Measurements from ENCODE around the gene DNAH6.

- TF ChIP-seq ZNF574 (CRISPR knock-in tag; IDR thresholded peaks at IDR 0.05): no peak
- no peak for TF ChIP-seq YEATS2 (CRISPR knock-in tag; IDR thresholded peaks at IDR 0.05; ENCODE audit: borderline replicate concordance)
- no peak for TF ChIP-seq DRAP1 (CRISPR knock-in tag; IDR thresholded peaks at IDR 0.05)
- TF ChIP-seq, protein P1, sequence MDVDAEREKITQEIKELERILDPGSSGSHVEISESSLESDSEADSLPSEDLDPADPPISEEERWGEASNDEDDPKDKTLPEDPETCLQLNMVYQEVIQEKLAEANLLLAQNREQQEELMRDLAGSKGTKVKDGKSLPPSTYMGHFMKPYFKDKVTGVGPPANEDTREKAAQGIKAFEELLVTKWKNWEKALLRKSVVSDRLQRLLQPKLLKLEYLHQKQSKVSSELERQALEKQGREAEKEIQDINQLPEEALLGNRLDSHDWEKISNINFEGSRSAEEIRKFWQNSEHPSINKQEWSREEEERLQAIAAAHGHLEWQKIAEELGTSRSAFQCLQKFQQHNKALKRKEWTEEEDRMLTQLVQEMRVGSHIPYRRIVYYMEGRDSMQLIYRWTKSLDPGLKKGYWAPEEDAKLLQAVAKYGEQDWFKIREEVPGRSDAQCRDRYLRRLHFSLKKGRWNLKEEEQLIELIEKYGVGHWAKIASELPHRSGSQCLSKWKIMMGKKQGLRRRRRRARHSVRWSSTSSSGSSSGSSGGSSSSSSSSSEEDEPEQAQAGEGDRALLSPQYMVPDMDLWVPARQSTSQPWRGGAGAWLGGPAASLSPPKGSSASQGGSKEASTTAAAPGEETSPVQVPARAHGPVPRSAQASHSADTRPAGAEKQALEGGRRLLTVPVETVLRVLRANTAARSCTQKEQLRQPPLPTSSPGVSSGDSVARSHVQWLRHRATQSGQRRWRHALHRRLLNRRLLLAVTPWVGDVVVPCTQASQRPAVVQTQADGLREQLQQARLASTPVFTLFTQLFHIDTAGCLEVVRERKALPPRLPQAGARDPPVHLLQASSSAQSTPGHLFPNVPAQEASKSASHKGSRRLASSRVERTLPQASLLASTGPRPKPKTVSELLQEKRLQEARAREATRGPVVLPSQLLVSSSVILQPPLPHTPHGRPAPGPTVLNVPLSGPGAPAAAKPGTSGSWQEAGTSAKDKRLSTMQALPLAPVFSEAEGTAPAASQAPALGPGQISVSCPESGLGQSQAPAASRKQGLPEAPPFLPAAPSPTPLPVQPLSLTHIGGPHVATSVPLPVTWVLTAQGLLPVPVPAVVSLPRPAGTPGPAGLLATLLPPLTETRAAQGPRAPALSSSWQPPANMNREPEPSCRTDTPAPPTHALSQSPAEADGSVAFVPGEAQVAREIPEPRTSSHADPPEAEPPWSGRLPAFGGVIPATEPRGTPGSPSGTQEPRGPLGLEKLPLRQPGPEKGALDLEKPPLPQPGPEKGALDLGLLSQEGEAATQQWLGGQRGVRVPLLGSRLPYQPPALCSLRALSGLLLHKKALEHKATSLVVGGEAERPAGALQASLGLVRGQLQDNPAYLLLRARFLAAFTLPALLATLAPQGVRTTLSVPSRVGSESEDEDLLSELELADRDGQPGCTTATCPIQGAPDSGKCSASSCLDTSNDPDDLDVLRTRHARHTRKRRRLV (CRISPR knock-in tag; IDR thresholded peaks at IDR 0.05): no peak
These were observed 289.1 kb downstream of the DNAH6 start for GRCh38 chr2:84805250-84805958.
